GM21737 (cell line): Measurements from ENCODE around the gene HHIPL2.

ENCODE experiments used
- ATAC-seq: cut with Tn5 transposase; IDR thresholded peaks from one replicate; pipeline ENCODE4 v1.9.1; 2021; ENCODE audit warnings: mild to moderate bottlenecking, moderate library complexity; ENCODE audit not compliant: unreplicated experiment

Gene HHIPL2

GRCh38 chr1:222547944-222548671 lies at the start of gene HHIPL2:
Gene HHIPL2 (minus strand): TSS chr1:222548104. CDS start chr1:222548044, 60 bp downstream.
- ATAC-seq: no peak

- no peak for ATAC-seq
Observed at GRCh38 chr1:222596696-222597095, 48.8 kb upstream of the HHIPL2 start.

DNA sequence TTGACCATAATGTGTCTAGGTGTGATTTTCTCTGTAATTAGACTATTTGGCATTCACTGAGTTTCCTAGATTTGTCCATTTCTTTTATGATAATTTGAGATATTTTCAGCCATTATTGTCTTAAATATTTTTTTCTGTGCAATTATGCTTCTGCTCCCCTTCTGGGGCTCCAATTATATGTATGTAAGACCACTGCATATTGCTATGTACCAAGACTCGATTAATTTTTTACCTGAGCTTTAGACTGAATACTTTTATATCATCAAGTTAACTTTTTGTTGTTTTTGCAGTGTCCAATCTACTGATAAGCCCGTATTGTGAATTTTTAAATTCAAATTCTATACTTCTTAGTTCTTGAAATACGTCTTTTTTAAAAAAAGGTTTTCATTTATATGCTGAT lies 46.9 kb upstream of the HHIPL2 start:
- no peak for ATAC-seq

DNA sequence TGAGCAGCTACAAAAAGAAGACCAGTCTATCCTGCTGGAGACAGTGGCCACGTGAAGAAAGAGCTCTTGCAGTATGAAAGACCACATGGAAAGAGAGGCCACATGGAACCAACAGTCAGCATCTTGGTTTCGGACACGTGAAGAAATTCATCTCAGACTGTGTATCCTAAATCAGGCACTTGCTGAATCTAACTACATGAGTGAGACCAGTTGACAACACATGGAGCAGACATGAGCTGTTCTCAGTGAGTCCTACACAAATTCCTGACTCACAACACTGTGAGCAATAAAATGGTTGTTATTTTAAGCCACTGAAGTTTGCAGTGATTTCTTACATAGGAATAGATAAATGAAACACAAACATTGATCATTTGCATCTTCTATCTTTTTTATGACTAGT lies 44.3 kb upstream of the HHIPL2 start:
- ATAC-seq: no peak

DNA sequence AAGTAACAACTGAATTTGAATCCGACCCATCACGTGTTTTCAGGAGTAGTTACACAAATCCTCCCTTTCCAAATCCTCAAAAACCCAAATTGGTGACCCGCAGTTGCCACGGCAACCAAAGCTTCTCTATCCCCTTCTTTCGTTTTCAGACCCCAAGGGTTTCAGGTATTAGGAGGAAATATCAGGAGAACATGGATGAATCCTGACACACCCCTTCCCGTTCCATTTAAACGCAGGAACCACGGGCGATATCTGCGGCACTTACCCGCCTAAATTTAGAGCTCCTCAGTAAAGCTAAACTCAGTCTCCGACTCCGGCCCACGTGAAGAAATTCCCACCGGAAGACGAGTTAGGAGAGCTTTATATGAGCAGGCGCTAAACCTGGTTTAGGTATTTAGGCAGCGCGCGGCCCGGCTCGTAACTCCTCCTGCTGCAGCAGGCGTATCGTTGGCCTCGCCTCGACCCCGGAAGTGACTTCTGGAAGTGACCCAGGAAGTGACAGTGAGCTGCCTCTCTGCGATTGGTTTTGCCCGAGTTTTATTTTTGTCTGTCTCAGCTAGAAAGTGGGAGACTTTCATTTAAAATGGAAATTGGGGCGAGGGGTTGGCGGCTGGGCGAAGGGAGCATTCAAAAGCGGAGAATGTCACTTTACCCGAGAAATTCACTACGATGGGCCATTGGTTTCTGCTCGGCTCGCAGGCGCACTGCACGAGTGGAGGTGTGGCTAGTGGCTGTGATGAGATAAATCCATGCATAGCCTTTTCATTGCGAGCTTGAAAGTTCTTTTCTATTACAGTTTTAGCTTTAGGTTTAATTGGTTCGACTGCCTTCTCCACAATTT lies 41.8 kb upstream of the HHIPL2 start, which contains the start of gene TAF1A:
Gene TAF1A (minus strand): TSS at position 472 of the 841 bp plus-strand sequence.
- ATAC-seq: peak; percentile 100

- ATAC-seq: no peak
Observed at GRCh38 chr1:222588135-222588534, 40.2 kb upstream of the HHIPL2 start.

DNA sequence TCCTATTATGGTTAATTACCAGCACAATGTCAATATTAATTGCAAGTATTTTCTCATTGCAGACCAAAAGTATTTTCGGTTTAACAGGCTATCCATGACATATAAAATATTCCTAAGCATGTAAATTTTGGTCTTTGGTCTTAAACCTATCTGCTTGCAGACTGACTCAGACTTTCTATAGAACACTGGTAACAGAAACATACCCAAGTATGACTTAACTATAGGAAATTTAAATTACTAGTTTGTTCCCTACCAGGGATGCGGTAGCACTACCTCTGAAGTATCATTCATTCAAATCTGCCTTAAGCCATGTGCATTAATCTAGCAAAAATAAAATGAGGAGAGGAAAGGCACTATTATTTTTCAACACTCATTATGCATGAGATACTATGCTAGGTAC lies 38.9 kb upstream of the HHIPL2 start:
- no peak for ATAC-seq

DNA sequence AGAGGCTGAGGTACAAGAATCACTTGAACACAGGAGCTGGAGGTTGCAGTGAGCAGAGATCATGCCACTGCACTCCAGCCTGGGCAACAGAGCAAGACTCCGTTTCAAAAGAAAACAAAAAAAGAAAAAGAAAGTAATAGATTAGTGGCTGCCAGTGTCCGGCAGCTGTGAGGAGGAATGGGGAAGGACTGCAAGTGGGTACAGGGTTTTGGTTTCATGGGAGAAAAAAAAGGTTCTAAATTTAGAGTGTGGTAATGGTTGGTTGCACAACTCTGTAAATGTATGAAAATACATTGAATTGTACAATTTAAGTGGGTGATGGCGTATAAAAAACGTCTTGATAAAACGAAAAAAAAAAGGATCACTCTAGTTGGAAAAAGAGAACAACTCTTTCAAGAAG lies 35.2 kb upstream of the HHIPL2 start:
- ATAC-seq: peak; percentile 85

- ATAC-seq: peak; percentile 50
Observed at GRCh38 chr1:222582099-222582774, 34.3 kb upstream of the HHIPL2 start.

DNA sequence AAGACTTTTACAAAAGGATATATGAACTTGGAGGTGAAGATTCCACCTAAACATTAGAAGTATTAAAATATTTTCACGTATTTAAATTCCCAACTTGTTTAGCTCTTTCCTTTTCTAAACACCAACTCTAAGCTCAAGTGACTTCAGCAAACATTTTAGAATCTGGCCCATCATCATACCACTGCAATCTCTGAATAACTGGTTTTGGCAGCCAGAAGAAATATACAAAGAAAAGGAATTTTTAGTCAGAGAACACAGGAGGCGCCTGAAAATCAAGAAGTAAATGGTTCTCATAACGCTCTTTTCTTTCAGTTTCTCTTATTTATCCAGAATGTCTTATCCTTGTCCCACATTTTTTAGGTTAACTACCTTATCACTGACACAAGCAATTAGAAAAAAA lies 31.4 kb upstream of the HHIPL2 start:
- no peak for ATAC-seq

GRCh38 chr1:222570837-222571236 lies 22.9 kb upstream of the HHIPL2 start:
- ATAC-seq: no peak

- ATAC-seq: no peak
Observed at GRCh38 chr1:222561656-222562055, 13.8 kb upstream of the HHIPL2 start.

DNA sequence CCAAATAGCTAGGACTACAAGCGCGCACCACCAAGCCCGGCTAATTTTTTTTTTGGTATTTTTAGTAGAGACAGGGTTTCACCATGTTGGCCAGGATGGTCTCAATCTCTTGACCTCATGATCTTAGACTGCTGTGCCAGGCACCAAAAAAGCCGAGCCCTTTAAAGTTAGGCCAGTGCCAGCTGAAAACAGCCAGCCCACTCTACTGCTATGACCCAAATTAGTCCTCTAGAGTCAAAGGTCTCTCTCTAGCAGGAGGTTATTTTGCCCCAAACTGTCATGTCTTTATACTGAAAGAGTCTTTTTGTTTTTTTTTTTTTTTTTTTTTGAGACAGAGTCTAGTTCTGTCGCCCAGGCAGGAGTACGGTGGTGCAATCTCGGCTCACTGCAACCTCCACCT lies 9.7 kb upstream of the HHIPL2 start:
- ATAC-seq: no peak

- no peak for ATAC-seq
Observed at GRCh38 chr1:222557148-222557547, 9.2 kb upstream of the HHIPL2 start.

DNA sequence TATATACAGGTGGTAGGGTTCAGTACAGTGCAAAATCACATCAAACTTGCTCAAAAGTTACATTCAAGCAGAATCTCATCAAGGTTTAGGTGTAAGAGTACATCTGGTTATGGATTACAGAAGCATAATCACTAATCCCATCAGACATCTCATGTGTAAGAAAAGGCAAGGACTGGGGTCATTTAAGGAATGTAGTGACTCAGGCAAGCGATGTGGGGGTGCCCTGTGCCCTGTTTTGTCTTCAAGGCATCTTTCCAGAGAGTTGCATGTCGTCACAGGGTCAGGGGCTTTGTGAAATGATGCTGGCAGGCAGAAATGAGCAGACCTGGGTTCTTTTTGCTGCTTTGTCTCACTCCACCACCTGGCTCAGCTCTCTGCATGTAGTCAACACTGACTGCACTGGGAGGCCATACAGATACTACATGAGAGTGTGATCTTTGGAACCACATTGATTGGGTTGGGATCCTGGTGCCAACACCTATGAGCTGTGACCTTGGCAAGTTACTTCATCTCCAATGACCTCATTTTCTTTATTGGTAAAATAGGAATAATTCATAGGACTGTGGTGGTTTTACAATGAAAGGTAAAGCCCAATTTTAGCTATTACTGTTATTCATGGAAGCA lies 8.2 kb upstream of the HHIPL2 start:
- ATAC-seq: no peak

GRCh38 chr1:222554177-222554576 lies 6.3 kb upstream of the HHIPL2 start:
- ATAC-seq: no peak

- no peak for ATAC-seq
Observed at GRCh38 chr1:222552882-222553281, 5.0 kb upstream of the HHIPL2 start.

DNA sequence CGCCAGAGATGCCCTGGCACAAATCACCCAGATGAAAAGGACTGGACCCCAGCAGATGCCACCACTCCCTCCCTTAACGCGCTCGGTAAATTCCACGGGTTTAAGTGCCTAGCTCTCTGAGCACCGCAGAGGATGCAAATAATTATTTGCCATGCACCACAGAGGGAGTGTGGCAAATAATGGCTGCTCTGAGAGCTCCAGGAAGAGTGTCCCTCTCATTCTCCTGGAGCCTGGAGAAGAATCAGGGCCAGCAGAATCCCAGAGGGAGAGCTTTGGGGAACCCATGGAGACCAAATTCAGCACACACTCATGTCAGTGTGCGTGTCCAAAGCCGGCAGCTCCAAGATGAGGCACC lies 667 bp downstream of the HHIPL2 start:
- ATAC-seq: no peak

GRCh38 chr1:222546548-222547259 lies 1.2 kb downstream of the HHIPL2 start:
- ATAC-seq: no peak

DNA sequence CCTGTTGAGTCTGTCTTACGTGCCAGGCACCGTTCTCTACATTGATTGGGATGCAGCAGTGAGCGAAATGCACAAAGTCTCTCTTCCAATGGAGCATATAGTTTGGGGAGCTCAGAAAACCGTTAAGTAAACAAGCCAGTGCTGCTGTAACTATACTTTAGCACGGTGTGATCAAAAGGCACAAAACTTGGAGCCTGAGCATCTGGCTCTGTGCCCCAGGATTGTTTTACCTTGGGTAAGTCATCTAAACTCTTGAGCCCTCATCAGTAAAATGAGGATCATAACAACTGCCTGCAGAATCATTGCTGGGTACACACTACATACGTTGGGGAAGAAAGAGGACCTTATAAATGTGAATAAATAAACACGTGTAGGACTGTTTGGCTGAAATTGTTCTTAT lies 1.8 kb downstream of the HHIPL2 start:
- no peak for ATAC-seq

DNA sequence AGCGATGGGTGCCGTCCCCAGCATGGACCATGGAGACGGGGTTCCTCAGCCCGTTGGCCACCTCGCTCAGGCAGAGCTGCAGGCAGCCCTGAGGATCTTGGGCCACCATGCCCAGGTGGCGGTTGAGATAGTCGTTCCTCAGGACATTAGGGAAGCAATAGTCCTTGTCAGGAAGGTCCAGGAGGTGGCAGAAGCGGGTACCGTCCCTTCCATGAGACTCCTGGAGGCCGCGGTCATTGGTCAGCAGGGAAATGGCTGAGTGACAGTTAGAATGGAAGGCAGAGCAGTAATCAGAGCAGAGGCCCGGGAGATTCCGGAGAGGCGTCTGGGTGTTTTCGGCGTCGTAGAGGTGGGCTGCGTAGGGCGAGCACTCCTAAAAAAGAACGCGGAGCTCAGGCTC lies 4.1 kb downstream of the HHIPL2 start:
- ATAC-seq: no peak
